Activated naive CD4-positive, alpha-beta T cell treated with anti-CD3 and anti-CD28 coated beads for 36 hours (primary cell): ENCODE data around the gene WNT11. TPM values are rescaled to one million over a fixed set of nuclear protein-coding genes. Genes with fewer than 3 reads are reported as not detected.
"Not testable (repeated sequence)": the region's sequence is repeated elsewhere in the genome, so short reads cannot be mapped to it uniquely, and the experiment has no call there.

Experiments used
- CTCF ChIA-PET: fragments of 350-600 bp; sonication (Branson Sonifier 250); formaldehyde crosslinking; loops from one replicate; lab custom pipeline; 2021; ENCODE audit warnings: antibody characterized with exemption; lab: Charles Lee
- DNase-seq: peaks from one replicate; pipeline ENCODE4 v3.0.0-alpha.2; 2020
- H3K27ac Mint-ChIP-seq: one replicate; pipeline ENCODE4 v1.8.0; 2021; ENCODE audit warnings: mild to moderate bottlenecking, mixed read lengths
- H3K27me3 Mint-ChIP-seq: one replicate; pipeline ENCODE4 v1.8.0; 2021; ENCODE audit warnings: low read depth, mixed read lengths
- H3K36me3 Mint-ChIP-seq: one replicate; pipeline ENCODE4 v1.8.0; 2021; ENCODE audit warnings: low read depth, mixed read lengths
- H3K4me1 Mint-ChIP-seq: one replicate; pipeline ENCODE4 v1.8.0; 2021; ENCODE audit warnings: low read depth, mixed read lengths
- H3K4me3 Mint-ChIP-seq: one replicate; pipeline ENCODE4 v1.8.0; 2021; ENCODE audit warnings: mild to moderate bottlenecking, moderate library complexity, mixed read lengths
- H3K9me3 Mint-ChIP-seq: one replicate; pipeline ENCODE4 v1.8.0; 2021; ENCODE audit warnings: mixed read lengths
- intact Hi-C: fragments of 100-400 bp; cut with micrococcal nuclease; formaldehyde crosslinking; loops from one replicate; pipeline ENCODE4 v1.15.1; 2023
- total RNA-seq, 2 experiments: library from RNA; stranded (reverse); gene quantifications; one replicate each; pipeline ENCODE4 v1.2.3, GENCODE V29; 2021

Gene WNT11
- total RNA-seq, 2 experiments from 2014 or later: not detected

DNA sequence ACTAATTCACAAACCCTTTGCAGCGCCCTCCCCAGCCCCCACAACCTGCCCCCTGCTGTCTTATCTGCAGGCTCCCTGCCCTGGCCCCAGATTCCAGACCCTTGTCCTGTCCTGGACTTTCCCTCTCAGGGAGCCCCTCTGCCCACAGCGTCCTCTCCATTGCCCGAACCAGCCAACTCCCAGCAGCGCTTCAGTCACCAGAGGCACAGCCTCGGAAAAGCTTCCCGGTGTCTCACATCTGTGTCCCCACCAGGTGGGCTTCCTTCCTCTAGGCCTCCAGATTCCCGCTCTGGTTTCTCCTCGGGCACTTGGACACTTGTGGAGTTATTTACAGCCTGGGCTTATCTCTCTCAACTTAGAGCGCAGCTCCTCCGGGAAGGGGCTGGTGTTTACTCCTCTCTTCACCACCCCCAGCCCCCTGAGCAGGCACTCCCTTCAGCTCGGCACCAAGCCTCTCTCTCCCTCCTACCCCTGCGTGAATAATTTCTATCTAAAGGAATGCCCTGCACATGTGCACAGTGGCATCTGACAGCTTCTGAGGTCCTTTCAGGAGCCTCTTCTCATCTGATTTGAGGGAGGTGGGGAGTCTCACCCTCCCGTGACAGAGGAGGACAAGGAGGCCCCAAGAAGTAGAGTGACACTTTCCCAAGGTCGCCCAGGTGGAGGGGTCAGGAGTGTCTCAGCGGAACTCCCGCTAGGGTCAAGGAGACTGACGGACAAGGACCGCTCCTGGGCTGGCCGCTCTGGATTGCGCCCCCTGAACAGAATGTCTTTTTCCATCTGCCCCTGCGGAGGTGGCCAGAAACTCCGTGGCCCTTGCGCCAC is 838 bp downstream of the WNT11 start:
- Mint-ChIP-seq H3K27me3 (peaks cover 48% of the 10 kb centered on the region), H3K36me3 (no peaks in the 10 kb centered on the region), H3K4me1 (peaks cover 12% of the 10 kb centered on the region), H3K9me3 (no peaks in the 10 kb centered on the region), H3K27ac (no peak overlapping the region), H3K4me3 (peak overlapping the region; percentile 27)
- CTCF ChIA-PET: interaction anchor here (0.6 kb wide), 1 partner anchor 876 kb away, joined by 3 read pairs; no protein-coding TSS in a partner anchor
- intact Hi-C loops: loop anchor here (1.0 to 5.0 kb wide), 4 partner anchors 217 to 475 kb away; no protein-coding TSS in a partner anchor
- no peak for DNase-seq

DNA sequence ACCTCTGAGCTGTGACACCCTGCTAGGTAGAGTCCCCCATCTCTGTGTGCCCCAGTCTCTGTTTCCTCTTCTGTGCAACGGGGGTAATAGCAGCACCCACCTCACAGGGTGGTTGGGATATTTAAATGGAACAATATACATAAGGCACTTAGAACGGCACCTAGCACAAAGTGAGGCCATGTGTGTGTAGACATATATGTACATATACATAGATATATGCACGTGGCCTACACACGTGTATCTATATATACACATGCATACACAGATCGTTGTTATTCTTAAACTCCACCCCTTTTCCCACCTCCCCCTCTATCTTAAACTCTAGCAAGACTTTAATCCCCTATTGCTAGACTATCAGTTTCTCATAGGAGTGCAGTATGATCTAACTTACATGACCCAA is 2.4 kb downstream of the WNT11 start:
- intact Hi-C loops: no loop called here
- Mint-ChIP-seq H3K4me1 (peaks cover 12% of the 10 kb centered on the region), H3K27me3 (peaks cover 43% of the 10 kb centered on the region), H3K36me3 (no peaks in the 10 kb centered on the region), H3K27ac (no peak overlapping the region), H3K4me3 (no peak overlapping the region), H3K9me3 (no peaks in the 10 kb centered on the region)
- DNase-seq: no peak
- CTCF ChIA-PET: no interaction called here

DNA sequence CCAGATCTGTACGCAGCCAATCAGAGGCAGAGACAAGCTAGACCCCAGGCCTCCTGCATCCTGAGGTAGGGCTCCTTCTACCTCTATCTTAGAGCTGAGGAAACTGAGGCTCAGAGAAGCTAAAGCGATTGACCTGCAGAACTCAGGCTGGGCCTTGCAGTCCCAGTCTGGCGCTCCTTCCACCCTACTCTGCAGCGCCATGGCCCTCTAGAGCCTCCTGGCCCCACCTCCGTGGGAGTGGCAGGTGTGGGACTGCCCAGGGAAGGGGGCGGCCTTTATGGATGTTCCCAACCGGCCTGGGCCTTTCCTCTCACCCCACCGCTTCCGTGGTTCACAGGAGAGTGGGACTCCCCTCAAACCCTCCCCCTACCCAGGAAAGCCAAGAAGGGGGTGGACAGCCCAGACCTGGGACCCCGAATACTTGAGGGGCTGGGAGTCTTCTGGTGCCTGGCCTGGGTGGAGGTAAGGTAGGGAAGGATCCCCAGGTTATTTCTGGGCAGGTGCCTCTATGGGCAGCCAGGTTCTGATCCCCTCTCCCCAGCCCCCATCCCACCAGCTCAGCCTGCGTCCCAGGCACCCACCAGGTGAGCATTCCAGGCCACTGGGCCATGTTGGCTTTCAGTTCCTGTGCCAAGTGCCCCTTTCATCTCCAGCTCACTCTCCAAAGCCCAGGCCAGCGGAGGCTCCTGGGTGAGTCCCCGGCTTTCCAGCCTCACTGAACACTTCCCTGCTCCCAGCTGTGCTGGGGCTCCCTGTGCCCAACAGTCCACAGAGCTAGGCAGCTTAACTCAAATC is 3.0 kb downstream of the WNT11 start:
- Mint-ChIP-seq H3K27ac (no peak overlapping the region), H3K4me1 (peaks cover 12% of the 10 kb centered on the region), H3K9me3 (no peaks in the 10 kb centered on the region), H3K4me3 (no peak overlapping the region), H3K27me3 (peaks cover 40% of the 10 kb centered on the region), H3K36me3 (no peaks in the 10 kb centered on the region)
- intact Hi-C loops: no loop called here
- CTCF ChIA-PET: no interaction called here
- no peak for DNase-seq

DNA sequence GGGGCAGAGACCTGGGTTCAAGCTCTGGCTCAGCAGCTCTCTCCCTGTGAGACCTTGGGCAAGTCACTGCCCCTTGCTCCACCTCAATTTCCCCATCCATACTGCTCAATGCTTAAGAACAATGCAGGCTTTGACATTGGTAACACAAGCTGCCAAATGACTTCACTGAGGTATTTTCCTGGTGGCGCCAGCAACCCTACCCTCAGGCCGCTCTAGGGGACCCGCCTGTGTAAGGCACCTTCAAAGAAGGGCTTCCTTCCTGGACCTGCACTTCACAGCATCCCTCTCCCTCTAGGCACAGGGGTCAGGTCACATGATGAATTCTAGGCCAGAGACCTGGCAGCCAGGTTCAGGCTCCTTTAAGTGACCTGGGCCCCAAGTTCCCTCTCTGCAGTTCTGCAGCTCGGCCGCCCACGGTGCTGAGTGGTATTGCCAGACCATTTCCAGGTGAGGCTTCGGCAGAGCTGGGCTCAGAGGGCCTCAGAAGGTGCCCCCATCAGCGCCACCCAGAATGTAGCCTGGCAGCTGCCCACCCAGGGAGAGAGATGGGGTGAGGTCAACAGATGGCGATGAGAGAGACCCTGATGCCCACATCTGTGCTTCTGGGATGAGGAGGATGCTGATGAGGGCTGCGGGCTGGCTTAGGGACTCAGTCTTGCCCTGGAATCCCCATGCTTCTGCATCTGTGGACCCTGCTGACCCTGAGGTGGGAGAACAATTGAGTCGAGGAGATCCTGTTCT is 4.5 kb downstream of the WNT11 start:
- DNase-seq: no peak
- CTCF ChIA-PET: no interaction called here
- Mint-ChIP-seq H3K36me3 (no peaks in the 10 kb centered on the region), H3K4me3 (no peak overlapping the region), H3K9me3 (no peaks in the 10 kb centered on the region), H3K27me3 (peaks cover 31% of the 10 kb centered on the region), H3K27ac (no peak overlapping the region), H3K4me1 (peaks cover 7% of the 10 kb centered on the region)
- intact Hi-C loops: no loop called here

DNA sequence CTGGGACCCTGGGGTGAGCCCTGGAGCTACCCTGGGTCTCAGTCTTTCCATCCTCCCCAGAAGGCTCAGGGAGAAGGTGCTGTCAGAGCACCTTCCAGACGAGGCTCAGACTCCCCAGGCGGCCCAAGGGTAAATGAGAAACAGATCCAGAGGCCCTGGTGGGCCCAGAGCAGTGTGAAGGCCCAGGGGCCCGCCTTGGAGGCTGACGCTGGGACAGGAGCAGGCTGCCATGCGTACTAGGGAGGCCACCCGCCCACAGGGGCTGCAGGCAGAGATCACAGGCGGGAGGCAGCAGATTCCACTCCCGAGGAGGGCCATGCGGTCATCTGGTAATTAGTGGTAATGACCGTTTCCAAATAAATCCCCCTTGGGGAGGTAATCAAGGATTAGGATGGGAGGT is 5.2 kb downstream of the WNT11 start:
- Mint-ChIP-seq H3K9me3 (no peaks in the 10 kb centered on the region), H3K36me3 (no peaks in the 10 kb centered on the region), H3K27me3 (peaks cover 25% of the 10 kb centered on the region), H3K27ac (no peak overlapping the region), H3K4me3 (no peak overlapping the region), H3K4me1 (peaks cover 3% of the 10 kb centered on the region)
- CTCF ChIA-PET: interaction anchor here (0.5 kb wide), 1 partner anchor 247 kb away, joined by 4 read pairs; no protein-coding TSS in a partner anchor
- intact Hi-C loops: no loop called here
- no peak for DNase-seq

DNA sequence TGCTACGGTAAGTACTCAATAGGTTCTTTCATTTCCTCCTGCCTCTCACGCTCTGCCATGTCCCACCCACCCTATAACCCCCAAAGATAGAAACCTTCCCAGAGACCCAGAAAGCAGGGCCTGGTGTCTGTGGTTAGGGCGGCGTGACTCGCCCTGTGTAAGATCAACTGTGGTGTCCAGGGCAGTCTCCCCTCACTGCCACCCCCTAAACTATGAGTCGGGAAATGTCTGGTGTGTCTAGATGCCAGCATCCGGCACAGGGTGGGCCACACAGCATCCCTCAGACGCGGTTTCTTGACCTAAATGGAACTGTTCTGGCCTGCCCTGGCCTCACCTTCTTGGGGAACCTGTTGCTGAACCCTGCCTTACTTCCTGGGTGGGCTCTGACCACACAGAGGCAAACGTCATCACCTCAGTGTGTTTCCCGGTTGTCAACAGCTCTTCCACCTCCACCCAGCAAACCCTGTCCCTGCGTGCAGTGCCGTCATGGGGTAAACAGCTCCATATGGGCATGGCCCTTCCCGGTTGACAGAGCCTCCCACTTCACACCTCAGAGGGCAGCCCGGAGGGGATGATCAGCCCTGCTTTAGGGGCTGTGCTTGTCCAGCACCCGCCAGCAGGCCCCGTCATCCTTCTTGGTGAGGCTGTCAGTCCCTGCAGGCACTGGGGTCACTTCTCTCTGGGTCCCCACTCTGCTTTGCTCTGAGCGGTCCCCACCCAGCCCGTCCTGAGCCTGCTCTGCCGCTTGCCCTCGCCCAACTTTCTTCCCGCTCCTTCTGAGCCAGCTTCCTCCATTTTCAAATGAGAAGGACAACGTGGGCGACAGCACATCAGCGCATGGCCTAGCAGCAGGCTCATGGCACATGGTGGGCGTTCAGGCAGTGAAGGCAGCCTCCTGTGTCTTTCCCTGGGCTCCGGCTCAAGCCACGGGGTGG is 6.0 kb downstream of the WNT11 start:
- no peaks in the 10 kb centered on the region for H3K4me1 Mint-ChIP-seq
- H3K27me3 Mint-ChIP-seq: peaks cover 17% of the 10 kb centered on the region
- intact Hi-C loops: no loop called here
- no peak overlapping the region for H3K27ac Mint-ChIP-seq
- no peaks in the 10 kb centered on the region for H3K9me3 Mint-ChIP-seq
- no peak for DNase-seq
- CTCF ChIA-PET: interaction anchor here (0.5 kb wide), 1 partner anchor 246 kb away, joined by 4 read pairs; no protein-coding TSS in a partner anchor
- H3K36me3 Mint-ChIP-seq: no peaks in the 10 kb centered on the region
- H3K4me3 Mint-ChIP-seq: no peak overlapping the region

DNA sequence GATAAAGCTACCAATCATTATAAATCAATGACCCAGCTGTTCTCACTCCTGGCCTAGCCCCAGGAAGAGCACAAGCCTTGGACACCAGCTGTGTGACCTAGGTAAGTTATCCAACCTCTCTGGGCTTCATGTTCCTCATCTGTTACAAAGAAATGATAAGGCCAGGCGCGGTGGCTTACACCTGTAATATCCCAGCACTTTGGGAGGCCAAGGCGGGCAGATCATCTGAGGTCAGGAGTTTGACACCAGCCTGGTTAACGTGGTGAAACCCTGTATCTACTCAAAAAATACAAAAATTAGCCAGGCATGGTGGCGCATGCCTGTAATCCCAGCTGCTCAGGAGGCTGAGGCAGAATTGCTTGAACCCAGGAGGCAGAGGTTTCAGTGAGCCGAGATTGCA is 7.6 kb downstream of the WNT11 start:
- H3K9me3 Mint-ChIP-seq, H3K27ac Mint-ChIP-seq, H3K4me1 Mint-ChIP-seq, DNase-seq, H3K36me3 Mint-ChIP-seq, intact Hi-C loops, H3K4me3 Mint-ChIP-seq, H3K27me3 Mint-ChIP-seq: not testable (repeated sequence)
- CTCF ChIA-PET: interaction anchor here (0.8 to 3.7 kb wide), 2 partner anchors 9 to 120 kb away, joined by 3 to 15 read pairs; no protein-coding TSS in a partner anchor

DNA sequence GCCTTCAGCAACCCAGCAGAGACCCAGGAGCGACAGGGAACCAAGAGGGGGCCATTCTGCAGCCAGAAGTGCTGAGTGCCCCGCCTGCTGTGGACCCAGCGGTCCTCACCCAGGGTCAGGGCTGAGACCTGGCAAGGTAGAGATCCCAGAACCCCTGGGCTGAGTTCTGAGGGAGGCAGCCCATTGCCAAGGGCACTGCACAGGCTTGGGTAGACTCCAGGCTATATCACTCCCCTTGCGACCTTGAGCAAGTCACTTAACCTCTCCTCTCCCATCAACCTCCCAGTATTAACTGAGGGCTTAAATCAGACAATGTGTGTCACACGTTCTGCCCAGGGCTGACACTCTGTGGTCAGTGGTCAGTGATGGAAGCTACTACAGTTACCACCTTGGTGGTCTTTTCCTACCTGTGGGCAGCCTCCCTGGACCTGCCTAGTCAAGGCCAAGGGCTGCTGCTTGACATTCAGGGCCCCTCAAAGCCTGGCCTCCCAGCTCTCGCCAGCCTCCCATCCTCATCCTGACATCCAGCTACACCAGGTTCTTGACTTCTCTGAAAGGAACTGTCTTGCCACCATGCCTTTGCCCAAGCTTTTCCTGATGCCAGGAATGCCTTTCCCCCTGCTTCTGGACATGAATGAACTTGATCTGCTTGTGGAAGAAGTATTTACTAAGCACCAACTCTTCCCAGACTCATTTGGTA is 8.2 kb downstream of the WNT11 start:
- CTCF ChIA-PET: interaction anchor here (0.8 to 3.7 kb wide), 3 partner anchors 10 to 120 kb away, joined by 3 to 15 read pairs (median 5); no protein-coding TSS in a partner anchor
- no peak overlapping the region for H3K27ac Mint-ChIP-seq
- H3K36me3 Mint-ChIP-seq: no peaks in the 10 kb centered on the region
- intact Hi-C loops: no loop called here
- no peaks in the 10 kb centered on the region for H3K27me3 Mint-ChIP-seq
- H3K4me1 Mint-ChIP-seq: no peaks in the 10 kb centered on the region
- no peaks in the 10 kb centered on the region for H3K9me3 Mint-ChIP-seq
- DNase-seq: no peak
- H3K4me3 Mint-ChIP-seq: no peak overlapping the region

DNA sequence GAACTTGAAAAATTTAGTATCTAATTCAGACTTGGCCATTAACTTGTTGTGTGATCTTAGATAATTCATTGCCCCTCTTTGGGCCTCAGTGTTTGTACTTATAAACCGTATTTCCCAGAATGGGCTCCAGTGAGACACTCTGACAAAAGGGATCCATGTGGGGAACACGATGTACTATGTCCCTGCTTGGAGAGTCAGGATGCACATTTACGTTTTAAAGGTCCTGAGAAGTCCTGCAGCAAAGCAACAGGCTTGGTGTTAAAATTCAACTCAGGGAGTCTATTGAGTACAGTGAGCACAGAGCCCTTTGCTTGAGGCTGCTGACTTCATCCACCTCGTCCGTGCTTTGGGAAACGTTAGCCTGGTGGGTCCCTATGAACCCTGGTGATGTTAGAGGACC is 9.0 kb downstream of the WNT11 start:
- no peak overlapping the region for H3K4me3 Mint-ChIP-seq
- intact Hi-C loops: no loop called here
- CTCF ChIA-PET: interaction anchor here (1.9 to 3.7 kb wide), 2 partner anchors 11 to 121 kb away, joined by 5 to 15 read pairs; no protein-coding TSS in a partner anchor

DNA sequence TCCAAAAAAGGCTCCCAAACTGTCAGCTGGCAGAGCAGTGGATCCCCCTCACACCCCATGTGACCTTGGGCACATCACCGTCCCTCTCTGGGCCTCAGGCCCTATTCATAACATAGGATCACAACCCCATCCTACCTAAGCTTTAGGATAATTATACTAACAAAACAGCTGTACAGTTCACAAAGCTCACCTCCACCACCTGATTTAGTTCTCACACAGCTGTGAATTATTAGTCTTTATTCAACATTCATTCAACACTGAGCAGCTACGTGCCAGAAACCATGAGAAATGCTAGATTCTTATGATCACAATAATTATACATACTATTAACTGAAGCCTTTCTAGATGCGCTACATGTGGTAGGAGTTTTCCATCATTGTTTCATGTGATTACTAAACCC is 9.5 kb downstream of the WNT11 start:
- Mint-ChIP-seq H3K4me3 (no peak overlapping the region), H3K36me3 (no peaks in the 10 kb centered on the region), H3K27me3 (no peaks in the 10 kb centered on the region), H3K9me3 (no peaks in the 10 kb centered on the region), H3K4me1 (no peaks in the 10 kb centered on the region), H3K27ac (no peak overlapping the region)
- no peak for DNase-seq
- intact Hi-C loops: no loop called here
- CTCF ChIA-PET: interaction anchor here (1.1 to 3.7 kb wide), 3 partner anchors 11 to 122 kb away, joined by 3 to 15 read pairs (median 5); no protein-coding TSS in a partner anchor

More for the DNA sequence above, 9.0 kb downstream of the WNT11 start:
- Mint-ChIP-seq H3K9me3 (no peaks in the 10 kb centered on the region), H3K27me3 (no peaks in the 10 kb centered on the region), H3K36me3 (no peaks in the 10 kb centered on the region), H3K27ac (no peak overlapping the region), H3K4me1 (no peaks in the 10 kb centered on the region)
- DNase-seq: no peak
